ENCODE measurements around the gene FOXN3. TPM values are rescaled to one million over a fixed set of nuclear protein-coding genes. Genes with fewer than 3 reads are reported as not detected.

FOXN3 gene
- polyA plus RNA-seq, 2 of the 4 experiments (the other 2 are of a cell fraction), result 6.0 to 6.4 TPM

- FAIRE-seq (no peak), ATAC-seq (no peak), DNase-seq (ENCODE audit: low read depth in 1 of 2, low spot score in 1 of 2) (no peak)
- POLR2A ChIA-PET, result no interaction called here
- Histone ChIP-seq H3K4me2 (no peak overlapping the region), H3K27ac (no peak overlapping the region), H3K4me1 (peaks cover 7% of the 10 kb centered on the region; the same call in 2 of the 3 replicates), H3K9me3 (no peaks in the 10 kb centered on the region), H3K4me3 (no peak overlapping the region)
- no peak for TF ChIP-seq TP53 (CRISPR knock-in tag; IDR thresholded peaks at IDR 0.05)
- TF ChIP-seq NPAS2 (CRISPR knock-in tag; IDR thresholded peaks at IDR 0.05; ENCODE audit: borderline replicate concordance), result no peak
- TF ChIP-seq HEYL (CRISPR knock-in tag; IDR thresholded peaks at IDR 0.05), result no peak
- no peak for TF ChIP-seq EHF (CRISPR knock-in tag; IDR thresholded peaks at IDR 0.05)
- TF ChIP-seq CBX2 (IDR thresholded peaks at IDR 0.05; ENCODE audit: borderline replicate concordance, low read depth), result no peak
- TF ChIP-seq MAX (IDR thresholded peaks at IDR 0.05), result no peak
- no peak for TF ChIP-seq FOSL2 (IDR thresholded peaks at IDR 0.05)
- no peak for TF ChIP-seq FOSL2 (CRISPR knock-in tag; IDR thresholded peaks at IDR 0.05)
- TF ChIP-seq RAD21 (conservative IDR thresholded peaks at IDR 0.05 in 1 of 2, IDR thresholded peaks at IDR 0.05 in 1 of 2), result no peak
- TF ChIP-seq MAZ (IDR thresholded peaks at IDR 0.05; ENCODE audit: borderline replicate concordance, low read depth, low read length), result no peak
- no peak for TF ChIP-seq KDM1A (IDR thresholded peaks at IDR 0.05; ENCODE audit: low read depth)
- no peak for TF ChIP-seq CTCF (IDR thresholded peaks at IDR 0.05)
- TF ChIP-seq, protein P1, sequence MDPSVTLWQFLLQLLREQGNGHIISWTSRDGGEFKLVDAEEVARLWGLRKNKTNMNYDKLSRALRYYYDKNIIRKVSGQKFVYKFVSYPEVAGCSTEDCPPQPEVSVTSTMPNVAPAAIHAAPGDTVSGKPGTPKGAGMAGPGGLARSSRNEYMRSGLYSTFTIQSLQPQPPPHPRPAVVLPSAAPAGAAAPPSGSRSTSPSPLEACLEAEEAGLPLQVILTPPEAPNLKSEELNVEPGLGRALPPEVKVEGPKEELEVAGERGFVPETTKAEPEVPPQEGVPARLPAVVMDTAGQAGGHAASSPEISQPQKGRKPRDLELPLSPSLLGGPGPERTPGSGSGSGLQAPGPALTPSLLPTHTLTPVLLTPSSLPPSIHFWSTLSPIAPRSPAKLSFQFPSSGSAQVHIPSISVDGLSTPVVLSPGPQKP (IDR thresholded peaks at IDR 0.05; ENCODE audit: low read depth, low read length), result no peak
- TF ChIP-seq ESRRA (IDR thresholded peaks at IDR 0.05; ENCODE audit: borderline replicate concordance, low read length), result no peak
- TF ChIP-seq NR3C1 (IDR thresholded peaks at IDR 0.05), result no peak
- no peak for TF ChIP-seq RARB (CRISPR knock-in tag; IDR thresholded peaks at IDR 0.05)
- TF ChIP-seq ZC3H11A (IDR thresholded peaks at IDR 0.05), result no peak
- no peak for TF ChIP-seq CHD2 (IDR thresholded peaks at IDR 0.05; ENCODE audit: low read length, partially characterized antibody)
- TF ChIP-seq HOXB13 (CRISPR knock-in tag; IDR thresholded peaks at IDR 0.05; ENCODE audit: low read depth), result no peak
- TF ChIP-seq CEBPB (IDR thresholded peaks at IDR 0.05), result no peak
- TF ChIP-seq ZFP36 (IDR thresholded peaks at IDR 0.05; ENCODE audit: borderline replicate concordance, partially characterized antibody), result no peak
- 76% methylated on average over 10 of the region's 10 CpGs for WGBS (ENCODE audit: missing lambda C conversion rate)
- CTCF ChIA-PET, result interaction anchor here (0.7 to 0.9 kb wide), 2 partner anchors 12 to 1287 kb away, joined by 3 to 4 read pairs; no protein-coding TSS in a partner anchor
These were observed 72.1 kb downstream of the FOXN3 start for GRCh38 chr14:89344920-89345254.

DNA sequence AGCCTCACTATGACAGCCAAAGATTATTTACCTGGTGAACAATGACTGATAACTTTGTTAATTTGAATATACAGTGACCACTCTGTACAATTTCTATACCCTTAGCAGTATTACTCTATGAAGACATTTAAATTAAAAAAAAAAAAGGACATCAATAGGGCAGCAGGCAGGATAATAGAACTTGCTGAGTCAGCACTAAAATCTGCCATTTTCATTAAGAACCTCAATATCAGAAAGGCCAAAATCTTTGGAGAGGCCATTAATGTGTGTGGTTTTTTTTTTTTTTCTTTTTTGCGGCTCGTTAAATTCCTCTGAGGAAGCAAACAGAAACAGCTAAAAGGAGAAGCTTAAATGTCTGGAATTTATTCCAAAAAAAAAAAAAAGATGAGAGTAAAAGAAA lies 73.7 kb downstream of the FOXN3 start:
- no peak for TF ChIP-seq MAX (IDR thresholded peaks at IDR 0.05)
- peak; percentile 98 for TF ChIP-seq MAFK (IDR thresholded peaks at IDR 0.05; ENCODE audit: partially characterized antibody)
- TF ChIP-seq, protein P2, sequence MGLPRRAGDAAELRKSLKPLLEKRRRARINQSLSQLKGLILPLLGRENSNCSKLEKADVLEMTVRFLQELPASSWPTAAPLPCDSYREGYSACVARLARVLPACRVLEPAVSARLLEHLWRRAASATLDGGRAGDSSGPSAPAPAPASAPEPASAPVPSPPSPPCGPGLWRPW (IDR thresholded peaks at IDR 0.05), result no peak
- no peak for ATAC-seq
- H3K27ac ChIP-seq, result no peak overlapping the region
- no peaks in the 10 kb centered on the region for H3K9me3 ChIP-seq
- ChIA-PET POLR2A (no interaction called here), CTCF (no interaction called here)
- WGBS (ENCODE audit: missing lambda C conversion rate), result 85% methylated on average over 2 of the region's 2 CpGs
- no peak for DNase-seq (ENCODE audit: low read depth in 1 of 2, low spot score in 1 of 2)
- FAIRE-seq, result no peak
- peaks cover 10% of the 10 kb centered on the region; the same call in 2 of the 3 replicates for H3K4me1 ChIP-seq
- no peak overlapping the region for H3K4me2 ChIP-seq
- no peak overlapping the region for H3K4me3 ChIP-seq
